Caco-2 (cell line): Measurements from ENCODE around the gene FOXP1. TPM values are rescaled to one million over a fixed set of nuclear protein-coding genes. Genes with fewer than 3 reads are reported as not detected.

Source experiments
- BruUV-seq: library from RNA; stranded (reverse); fragments of 400-500 nt; replicated peaks from 2 replicates; lab custom pipeline; 2021; lab: Mats Ljungman, UMichigan
- CTCF ChIA-PET: fragments of 300-600 bp; sonication (Branson Sonifier 250); formaldehyde crosslinking; loops from one replicate; lab custom pipeline; 2022; ENCODE audit warnings: antibody characterized with exemption; lab: Charles Lee
- POLR2A ChIA-PET: fragments of 300-600 bp; sonication (Branson Sonifier 250); formaldehyde crosslinking; loops from one replicate; lab custom pipeline; 2022; ENCODE audit warnings: antibody characterized with exemption; lab: Charles Lee
- DNase-seq, 2 experiments: peaks; one replicate each; pipeline versions ENCODE4 v3.0.0 to v3.0.0-alpha.2; 2020 to 2022
- H3K27me3 ChIP-seq: replicated peaks from 2 replicates; pipeline ENCODE4 v1.6.0; 2011; ENCODE audit warnings: low read length; ENCODE audit not compliant: control insufficient read depth, insufficient read depth
- H3K36me3 ChIP-seq: 2 replicates; pipeline ENCODE4 v1.5.1; 2011; ENCODE audit warnings: low read length; ENCODE audit not compliant: control insufficient read depth, insufficient read depth
- H3K4me1 ChIP-seq: fragments of 250-450 bp; sonication (Bioruptor Pico); 2 replicates; pipeline ENCODE4 v1.5.1; 2020; ENCODE audit warnings: mild to moderate bottlenecking
- H3K4me3 ChIP-seq: 2 replicates; pipeline ENCODE4 v1.5.1; 2011; ENCODE audit warnings: low read depth, mild to moderate bottlenecking, control low read depth, low read length
- H3K9me3 ChIP-seq: fragments of 250-450 bp; sonication (Bioruptor Pico); 2 replicates; pipeline ENCODE4 v1.5.1; 2020; ENCODE audit warnings: mild to moderate bottlenecking, moderate library complexity
- H3K27ac Mint-ChIP-seq: one replicate; pipeline ENCODE4 v1.8.0; 2022; ENCODE audit warnings: mixed read lengths; ENCODE audit not compliant: unreplicated experiment
- H3K27me3 Mint-ChIP-seq: one replicate; pipeline ENCODE4 v1.8.0; 2022; ENCODE audit warnings: mixed read lengths; ENCODE audit not compliant: insufficient read depth, unreplicated experiment
- H3K36me3 Mint-ChIP-seq: one replicate; pipeline ENCODE4 v1.8.0; 2022; ENCODE audit warnings: mild to moderate bottlenecking, mixed read lengths; ENCODE audit not compliant: insufficient read depth, unreplicated experiment
- H3K4me1 Mint-ChIP-seq: one replicate; pipeline ENCODE4 v1.8.0; 2022; ENCODE audit warnings: low read depth, mixed read lengths; ENCODE audit not compliant: unreplicated experiment
- H3K4me3 Mint-ChIP-seq: one replicate; pipeline ENCODE4 v1.8.0; 2022; ENCODE audit warnings: mild to moderate bottlenecking, moderate library complexity, mixed read lengths; ENCODE audit not compliant: unreplicated experiment
- H3K9me3 Mint-ChIP-seq: one replicate; pipeline ENCODE4 v1.8.0; 2022; ENCODE audit warnings: mixed read lengths; ENCODE audit not compliant: unreplicated experiment
- intact Hi-C: fragments of 100-400 bp; cut with micrococcal nuclease; formaldehyde crosslinking; loops from one replicate; pipeline ENCODE4 v1.10.0; 2022; ENCODE audit not compliant: unreplicated experiment
- total RNA-seq: library from RNA; stranded (reverse); gene quantifications from 2 replicates; pipeline ENCODE4 v1.2.3, GENCODE V29; 2022
- TF ChIP-seq, protein P1 (sequence below), 2 experiments: fragments of 200-600 bp in 1 of 2; IDR thresholded peaks; 1 replicate in 1 of 2; 2 replicates in 1 of 2; pipeline versions ENCODE4 v1.5.1 to v1.8.0; 2011 to 2022; ENCODE audit warnings: antibody characterized with exemption in 1 of 2, control low read depth in 1 of 2, inconsistent platforms in 1 of 2, low read depth in 1 of 2, low read length in 1 of 2, mild to moderate bottlenecking in 1 of 2, moderate library complexity in 1 of 2; ENCODE audit not compliant: insufficient read depth in 1 of 2, severe bottlenecking in 1 of 2, unreplicated experiment in 1 of 2

FOXP1 gene
- total RNA-seq, 1 experiment from 2014 or later = 131 TPM

DNA sequence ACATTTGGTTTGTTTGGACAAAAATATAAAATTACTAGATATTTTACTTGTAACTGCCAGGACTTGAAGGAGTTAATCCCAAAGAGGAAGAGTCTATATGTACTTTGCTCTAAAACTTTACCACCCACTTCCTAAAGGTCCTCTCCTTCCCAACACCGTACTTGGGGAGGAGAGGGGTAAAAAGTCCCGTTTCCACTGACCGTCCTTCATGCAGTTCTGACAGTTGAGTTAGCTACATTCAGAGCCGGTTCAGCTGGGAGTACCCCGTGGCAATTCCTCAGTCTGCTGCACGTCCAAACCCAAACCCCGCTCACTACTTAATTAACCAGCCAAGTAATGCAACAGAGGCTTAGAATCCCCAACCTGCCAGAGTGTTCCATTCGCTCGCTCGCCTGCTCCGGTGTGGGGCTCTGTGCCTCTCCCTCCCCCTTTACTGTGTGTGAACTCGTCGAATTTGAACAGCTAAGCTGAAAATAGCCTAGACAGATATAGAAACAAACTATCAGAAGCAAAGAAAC is 519.7 kb downstream of the FOXP1 start:
- peak; percentile 43 to 51 for DNase-seq
- H3K4me3 ChIP-seq = peak overlapping the region; percentile 58
- intact Hi-C loops = loop anchor here (1.0 to 5.0 kb wide), 7 partner anchors 57 to 353 kb away; no protein-coding TSS in a partner anchor
- H3K27me3 ChIP-seq = no peaks in the 10 kb centered on the region
- 0 out of 2 replicates have a peak, but pooled peaks cover 2% of the 10 kb centered on the region for H3K36me3 ChIP-seq
- peaks cover 20% of the 10 kb centered on the region for H3K36me3 Mint-ChIP-seq
- H3K4me3 Mint-ChIP-seq = no peak overlapping the region
- H3K9me3 ChIP-seq = no peaks in the 10 kb centered on the region
- ChIA-PET CTCF (no interaction called here), POLR2A (no interaction called here)
- no peak overlapping the region for H3K27ac Mint-ChIP-seq
- no peaks in the 10 kb centered on the region for H3K27me3 Mint-ChIP-seq
- H3K4me1 Mint-ChIP-seq = peaks cover 47% of the 10 kb centered on the region
- peaks cover 61% of the 10 kb centered on the region for H3K4me1 ChIP-seq
- TF ChIP-seq, protein P1, sequence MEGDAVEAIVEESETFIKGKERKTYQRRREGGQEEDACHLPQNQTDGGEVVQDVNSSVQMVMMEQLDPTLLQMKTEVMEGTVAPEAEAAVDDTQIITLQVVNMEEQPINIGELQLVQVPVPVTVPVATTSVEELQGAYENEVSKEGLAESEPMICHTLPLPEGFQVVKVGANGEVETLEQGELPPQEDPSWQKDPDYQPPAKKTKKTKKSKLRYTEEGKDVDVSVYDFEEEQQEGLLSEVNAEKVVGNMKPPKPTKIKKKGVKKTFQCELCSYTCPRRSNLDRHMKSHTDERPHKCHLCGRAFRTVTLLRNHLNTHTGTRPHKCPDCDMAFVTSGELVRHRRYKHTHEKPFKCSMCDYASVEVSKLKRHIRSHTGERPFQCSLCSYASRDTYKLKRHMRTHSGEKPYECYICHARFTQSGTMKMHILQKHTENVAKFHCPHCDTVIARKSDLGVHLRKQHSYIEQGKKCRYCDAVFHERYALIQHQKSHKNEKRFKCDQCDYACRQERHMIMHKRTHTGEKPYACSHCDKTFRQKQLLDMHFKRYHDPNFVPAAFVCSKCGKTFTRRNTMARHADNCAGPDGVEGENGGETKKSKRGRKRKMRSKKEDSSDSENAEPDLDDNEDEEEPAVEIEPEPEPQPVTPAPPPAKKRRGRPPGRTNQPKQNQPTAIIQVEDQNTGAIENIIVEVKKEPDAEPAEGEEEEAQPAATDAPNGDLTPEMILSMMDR (IDR thresholded peaks at IDR 0.05; ENCODE audit: insufficient read depth in 1 of 2, low read depth in 1 of 2, low read length in 1 of 2, severe bottlenecking in 1 of 2, unreplicated experiment in 1 of 2) = no peak
- BruUV-seq = no TSS peak
- no peaks in the 10 kb centered on the region for H3K9me3 Mint-ChIP-seq

DNA sequence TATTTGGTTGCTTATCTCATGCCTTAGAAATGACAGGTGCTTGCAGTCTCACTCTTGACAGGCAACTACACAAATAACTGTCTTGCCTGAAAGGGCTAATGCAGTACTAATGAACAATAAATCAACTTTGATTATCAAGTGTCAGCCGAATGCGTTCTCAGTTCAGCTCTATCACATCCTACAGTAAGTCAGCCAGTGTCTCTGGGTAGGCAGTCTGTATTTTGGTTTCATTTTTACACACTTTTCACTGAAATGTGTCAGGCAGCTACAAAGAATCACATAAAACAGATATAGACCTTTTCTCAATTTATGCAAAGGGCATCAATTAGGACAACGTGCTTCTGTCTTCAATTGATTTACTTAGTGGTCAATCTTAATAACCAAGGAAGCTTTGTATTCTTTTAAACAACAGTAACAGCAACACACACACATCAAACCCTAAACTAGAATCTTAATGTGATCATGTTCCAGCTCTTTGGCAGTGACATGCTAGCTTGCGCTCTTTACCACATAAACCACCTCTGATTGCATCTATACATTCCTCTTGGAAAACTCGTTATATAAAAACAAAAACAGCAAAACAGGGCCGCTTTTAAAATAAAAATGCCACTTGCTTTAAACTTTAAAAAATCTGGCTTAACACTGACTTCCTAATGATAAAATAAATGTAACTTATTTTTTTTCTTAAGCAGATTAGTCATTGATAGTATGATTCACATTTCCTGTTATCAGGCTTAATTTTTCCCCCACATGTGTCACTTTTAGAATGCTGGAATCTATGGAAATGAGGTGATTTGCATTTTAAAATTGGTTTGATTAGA is 520.4 kb downstream of the FOXP1 start:
- H3K9me3 ChIP-seq = no peaks in the 10 kb centered on the region
- Mint-ChIP-seq H3K4me3 (no peak overlapping the region), H3K4me1 (peaks cover 48% of the 10 kb centered on the region), H3K9me3 (no peaks in the 10 kb centered on the region), H3K27me3 (no peaks in the 10 kb centered on the region), H3K27ac (no peak overlapping the region), H3K36me3 (peaks cover 16% of the 10 kb centered on the region)
- TSS peak; percentile 24 for BruUV-seq
- peaks cover 62% of the 10 kb centered on the region for H3K4me1 ChIP-seq
- H3K36me3 ChIP-seq = no peaks in the 10 kb centered on the region; the same call in 1 of the 2 replicates
- no peak for DNase-seq
- intact Hi-C loops = loop anchor here (5.0 kb wide), 1 partner anchor 354 kb away; no protein-coding TSS in a partner anchor
- POLR2A ChIA-PET = no interaction called here
- TF ChIP-seq, protein P1 (IDR thresholded peaks at IDR 0.05; ENCODE audit: insufficient read depth in 1 of 2, low read depth in 1 of 2, low read length in 1 of 2, severe bottlenecking in 1 of 2, unreplicated experiment in 1 of 2) = no peak
- H3K27me3 ChIP-seq = no peaks in the 10 kb centered on the region
- CTCF ChIA-PET = interaction anchor here (0.6 kb wide), 1 partner anchor 180 kb away, joined by 4 read pairs; no protein-coding TSS in a partner anchor
- peak overlapping the region; percentile 58 for H3K4me3 ChIP-seq
